H1 (cell line): Measurements from ENCODE around the gene NSD2. TPM values are rescaled to one million over a fixed set of nuclear protein-coding genes. Genes with fewer than 3 reads are reported as not detected.

ENCODE experiments used
- polyA plus RNA-seq, 7 experiments: library from polyadenylated mRNA; depleted of rRNA in 3 of 7; stranded (reverse) in 5 of 7; unstranded in 2 of 7; fragments of >200 nt in 5 of 7; fragments of 200-250 nt in 2 of 7; gene quantifications; 1 replicate in 5 of 7; 2 replicates in 1 of 7; 4 replicates in 1 of 7; pipeline versions ENCODE4 v1.2.1 to v1.2.3, GENCODE V29; 2011 to 2013; ENCODE audit warnings: missing spikeins in 2 of 7, mixed read lengths in 2 of 7
- total RNA-seq: library from RNA; stranded (reverse); fragmentation: NEBNext Ultra II Directional; extraction: Animal tissue kit (Norgen Biotek cat#: 25700); gene quantifications from 2 replicates; pipeline ENCODE4 v1.2.1, GENCODE V29; 2021
- TF ChIP-seq, protein P1 (sequence below): IDR thresholded peaks from 2 replicates; pipeline ENCODE4 v1.6.1; 2011; ENCODE audit warnings: low read length, improper control_type of control experiment

NSD2 gene
- total and polyA plus RNA-seq, 2 of the 8 experiments (the other 6 are each of a cell fraction or from before 2014, with no cell fraction given): 26.7 to 129 TPM

DNA sequence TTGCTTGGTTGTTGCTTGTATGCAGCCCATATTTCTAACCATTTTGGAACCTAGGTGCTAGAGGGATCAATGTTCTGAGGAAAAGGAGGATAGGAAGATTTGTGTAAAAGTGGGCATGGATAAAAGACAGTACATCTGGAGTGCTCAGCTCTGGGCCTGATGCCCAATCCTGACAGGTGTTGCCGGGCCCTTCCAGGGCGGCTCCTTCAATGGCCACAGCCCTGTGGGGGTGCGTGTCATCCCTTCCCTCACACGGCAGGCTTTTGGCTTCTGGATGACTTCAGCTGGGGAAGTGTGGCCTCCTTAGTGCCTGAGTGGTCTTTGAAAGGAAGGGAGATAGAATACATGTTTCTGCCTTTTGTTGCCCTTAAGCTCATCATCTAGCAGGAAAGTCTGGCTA lies 90.4 kb downstream of the NSD2 start (continued):
- TF ChIP-seq, protein P1, sequence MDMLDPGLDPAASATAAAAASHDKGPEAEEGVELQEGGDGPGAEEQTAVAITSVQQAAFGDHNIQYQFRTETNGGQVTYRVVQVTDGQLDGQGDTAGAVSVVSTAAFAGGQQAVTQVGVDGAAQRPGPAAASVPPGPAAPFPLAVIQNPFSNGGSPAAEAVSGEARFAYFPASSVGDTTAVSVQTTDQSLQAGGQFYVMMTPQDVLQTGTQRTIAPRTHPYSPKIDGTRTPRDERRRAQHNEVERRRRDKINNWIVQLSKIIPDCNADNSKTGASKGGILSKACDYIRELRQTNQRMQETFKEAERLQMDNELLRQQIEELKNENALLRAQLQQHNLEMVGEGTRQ: no peak
